H9 (cell line): Measurements from ENCODE around the gene NRXN2. TPM values are rescaled to one million over a fixed set of nuclear protein-coding genes. Genes with fewer than 3 reads are reported as not detected.

ENCODE experiments used
- DNase-seq: peaks from one replicate; pipeline ENCODE4 v3.0.0-alpha.2; 2017
- H2AFZ ChIP-seq: one replicate; pipeline ENCODE4 v1.6.1; 2013; ENCODE audit warnings: mild to moderate bottlenecking, low read length, control low read depth, moderate library complexity
- H2AK5ac ChIP-seq: 2 replicates; pipeline ENCODE4 v1.6.1; 2013; ENCODE audit warnings: low read length, control low read depth, mixed read lengths; ENCODE audit not compliant: insufficient read length
- H2BK120ac ChIP-seq: one replicate; pipeline ENCODE4 v1.6.1; 2013; ENCODE audit warnings: low read depth, mild to moderate bottlenecking, low read length, control low read depth, inconsistent platforms; ENCODE audit not compliant: poor library complexity, severe bottlenecking
- H2BK12ac ChIP-seq: 2 replicates; pipeline ENCODE4 v1.6.1; 2013; ENCODE audit warnings: low read length, control low read depth, mixed read lengths, low read depth; ENCODE audit not compliant: insufficient read length
- H2BK15ac ChIP-seq: 2 replicates; pipeline ENCODE4 v1.6.1; 2013; ENCODE audit warnings: low read depth, low read length, control low read depth
- H2BK20ac ChIP-seq: one replicate; pipeline ENCODE4 v1.6.1; 2013; ENCODE audit warnings: low read depth, mild to moderate bottlenecking, low read length, control low read depth, inconsistent platforms; ENCODE audit not compliant: poor library complexity, severe bottlenecking
- H2BK5ac ChIP-seq: 2 replicates; pipeline ENCODE4 v1.6.1; 2013; ENCODE audit warnings: low read length, control low read depth, mixed read lengths; ENCODE audit not compliant: insufficient read length
- H3K14ac ChIP-seq: 2 replicates; pipeline ENCODE4 v1.6.1; 2013; ENCODE audit warnings: low read length, control low read depth; ENCODE audit not compliant: insufficient read depth
- H3K18ac ChIP-seq: 2 replicates; pipeline ENCODE4 v1.6.1; 2013; ENCODE audit warnings: low read depth, mild to moderate bottlenecking, mixed read lengths, low read length, control low read depth; ENCODE audit not compliant: insufficient read length
- H3K23ac ChIP-seq: 2 replicates; pipeline ENCODE4 v1.6.1; 2013; ENCODE audit warnings: low read length, control low read depth, mixed read lengths, low read depth; ENCODE audit not compliant: insufficient read length
- H3K23me2 ChIP-seq: 2 replicates; pipeline ENCODE4 v1.6.1; 2013; ENCODE audit warnings: low read depth, mild to moderate bottlenecking, mixed read lengths, low read length, control low read depth; ENCODE audit not compliant: insufficient read length, poor library complexity, severe bottlenecking
- H3K27ac ChIP-seq: 2 replicates; pipeline ENCODE4 v1.5.1; 2013; ENCODE audit warnings: low read length, control low read depth, mixed read lengths, low read depth; ENCODE audit not compliant: insufficient read length
- H3K27me3 ChIP-seq: 2 replicates; pipeline ENCODE4 v1.6.1; 2013; ENCODE audit warnings: low read length, control low read depth, inconsistent platforms; ENCODE audit not compliant: insufficient read depth
- H3K4ac ChIP-seq: 2 replicates; pipeline ENCODE4 v1.6.1; 2013; ENCODE audit warnings: low read depth, mild to moderate bottlenecking, control low read depth, inconsistent platforms, low read length, moderate library complexity
- H3K4me1 ChIP-seq: 2 replicates; pipeline ENCODE4 v1.6.1; 2013; ENCODE audit warnings: low read length, control low read depth, inconsistent platforms; ENCODE audit not compliant: insufficient read depth
- H3K4me2 ChIP-seq: 2 replicates; pipeline ENCODE4 v1.6.1; 2013; ENCODE audit warnings: low read length, control low read depth, mixed read lengths; ENCODE audit not compliant: insufficient read length, insufficient read depth
- H3K56ac ChIP-seq: 2 replicates; pipeline ENCODE4 v1.6.1; 2013; ENCODE audit warnings: low read depth, mild to moderate bottlenecking, mixed read lengths, low read length, control low read depth; ENCODE audit not compliant: insufficient read length
- H3K79me1 ChIP-seq: 2 replicates; pipeline ENCODE4 v1.6.1; 2013; ENCODE audit warnings: low read depth, mild to moderate bottlenecking, moderate library complexity, low read length, control low read depth, inconsistent platforms; ENCODE audit not compliant: insufficient read depth, poor library complexity, severe bottlenecking
- H3K79me2 ChIP-seq: 2 replicates; pipeline ENCODE4 v1.6.1; 2013; ENCODE audit warnings: low read length, control low read depth, inconsistent platforms; ENCODE audit not compliant: insufficient read depth
- H3K9ac ChIP-seq: 2 replicates; pipeline ENCODE4 v1.6.1; 2013; ENCODE audit warnings: low read length, control low read depth, mixed read lengths; ENCODE audit not compliant: insufficient read length; ENCODE audit errors: extremely low read depth
- H3K9me3 ChIP-seq: one replicate; pipeline ENCODE4 v1.6.1; 2013; ENCODE audit warnings: low read depth, low read length, inconsistent platforms; ENCODE audit not compliant: control insufficient read depth
- H3T11ph ChIP-seq: one replicate; pipeline ENCODE4 v1.6.1; 2013; ENCODE audit warnings: mild to moderate bottlenecking, low read length, control low read depth, inconsistent platforms
- H4K20me1 ChIP-seq: one replicate; pipeline ENCODE4 v1.6.1; 2013; ENCODE audit not compliant: control insufficient read depth, insufficient read length, insufficient read depth
- H4K5ac ChIP-seq: 2 replicates; pipeline ENCODE4 v1.6.1; 2013; ENCODE audit warnings: low read depth, mild to moderate bottlenecking, mixed read lengths, low read length, control low read depth; ENCODE audit not compliant: insufficient read length
- H4K8ac ChIP-seq: replicated peaks from 2 replicates; pipeline ENCODE4 v1.6.1; 2013; ENCODE audit warnings: low read length, control low read depth, mixed read lengths, low read depth; ENCODE audit not compliant: insufficient read length
- H4K91ac ChIP-seq: 2 replicates; pipeline ENCODE4 v1.6.1; 2013; ENCODE audit warnings: low read depth, mild to moderate bottlenecking, moderate library complexity, mixed read lengths, low read length, control low read depth; ENCODE audit not compliant: insufficient read length
- H3K27ac Mint-ChIP-seq, 3 experiments: 2 replicates in 2 of 3; 3 replicates in 1 of 3; pipeline ENCODE4 v1.8.0; 2020 to 2021; ENCODE audit warnings: mixed read lengths in 3 of 3, mild to moderate bottlenecking in 1 of 3, moderate library complexity in 1 of 3
- H3K27me3 Mint-ChIP-seq: 2 replicates; pipeline ENCODE4 v1.8.0; 2021; ENCODE audit warnings: low read depth, mild to moderate bottlenecking, moderate library complexity, mixed read lengths
- H3K36me3 Mint-ChIP-seq, 3 experiments: 2 replicates in 2 of 3; 3 replicates in 1 of 3; pipeline ENCODE4 v1.8.0; 2020 to 2021; ENCODE audit warnings: low read depth in 3 of 3, mixed read lengths in 3 of 3; ENCODE audit not compliant: insufficient read depth in 1 of 3
- H3K4me1 Mint-ChIP-seq, 2 experiments: 2 replicates each; pipeline ENCODE4 v1.8.0; 2020; ENCODE audit warnings: mixed read lengths in 2 of 2
- H3K4me3 Mint-ChIP-seq, 2 experiments: 2 replicates in 1 of 2; 3 replicates in 1 of 2; pipeline ENCODE4 v1.8.0; 2020 to 2021; ENCODE audit warnings: mild to moderate bottlenecking in 2 of 2, mixed read lengths in 2 of 2, moderate library complexity in 1 of 2
- H3K9me3 Mint-ChIP-seq, 2 experiments: 2 replicates in 1 of 2; 3 replicates in 1 of 2; pipeline ENCODE4 v1.8.0; 2020; ENCODE audit warnings: mild to moderate bottlenecking in 2 of 2, mixed read lengths in 2 of 2, moderate library complexity in 1 of 2
- WGBS: extraction: QIAGEN DNeasy Blood & Tissue Kit; methylation state at CpG from one replicate; pipeline ENCODE4 v1.1.7; 2013; ENCODE audit warnings: missing lambda C conversion rate, low lambda C conversion rate, mixed read lengths; ENCODE audit not compliant: insufficient read length; ENCODE audit errors: extremely low coverage; 5-methylcytosine and 5-hydroxymethylcytosine counted together
- total RNA-seq: library from RNA; stranded (reverse); gene quantifications from 2 replicates; pipeline ENCODE4 v1.2.1, GENCODE V29; 2021
- TF ChIP-seq, protein P1 (sequence below): fragments of 200-600 bp; sonication (generic); conservative IDR thresholded peaks from 3 replicates; pipeline ENCODE4 v1.8.0; 2021; ENCODE audit warnings: antibody characterized with exemption, mild to moderate bottlenecking

The NRXN2 gene
- total RNA-seq, 1 experiment from 2014 or later, result 3.9 TPM

GRCh38 chr11:64728757-64729365 is 5.9 kb upstream of the NRXN2 start:
- no peak overlapping the region for H3T11ph ChIP-seq
- DNase-seq, result peak; percentile 20
- no peak overlapping the region for H3K4me2 ChIP-seq
- TF ChIP-seq, protein P1, sequence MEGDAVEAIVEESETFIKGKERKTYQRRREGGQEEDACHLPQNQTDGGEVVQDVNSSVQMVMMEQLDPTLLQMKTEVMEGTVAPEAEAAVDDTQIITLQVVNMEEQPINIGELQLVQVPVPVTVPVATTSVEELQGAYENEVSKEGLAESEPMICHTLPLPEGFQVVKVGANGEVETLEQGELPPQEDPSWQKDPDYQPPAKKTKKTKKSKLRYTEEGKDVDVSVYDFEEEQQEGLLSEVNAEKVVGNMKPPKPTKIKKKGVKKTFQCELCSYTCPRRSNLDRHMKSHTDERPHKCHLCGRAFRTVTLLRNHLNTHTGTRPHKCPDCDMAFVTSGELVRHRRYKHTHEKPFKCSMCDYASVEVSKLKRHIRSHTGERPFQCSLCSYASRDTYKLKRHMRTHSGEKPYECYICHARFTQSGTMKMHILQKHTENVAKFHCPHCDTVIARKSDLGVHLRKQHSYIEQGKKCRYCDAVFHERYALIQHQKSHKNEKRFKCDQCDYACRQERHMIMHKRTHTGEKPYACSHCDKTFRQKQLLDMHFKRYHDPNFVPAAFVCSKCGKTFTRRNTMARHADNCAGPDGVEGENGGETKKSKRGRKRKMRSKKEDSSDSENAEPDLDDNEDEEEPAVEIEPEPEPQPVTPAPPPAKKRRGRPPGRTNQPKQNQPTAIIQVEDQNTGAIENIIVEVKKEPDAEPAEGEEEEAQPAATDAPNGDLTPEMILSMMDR, result no peak
- H3K18ac ChIP-seq, result no peak overlapping the region
- no peak overlapping the region for H3K23ac ChIP-seq
- no peak overlapping the region for H3K56ac ChIP-seq
- H2BK12ac ChIP-seq, result no peak overlapping the region
- no peaks in the 10 kb centered on the region for H3K79me2 ChIP-seq
- H3K14ac ChIP-seq, result no peak overlapping the region
- H2BK120ac ChIP-seq, result no peak overlapping the region
- Mint-ChIP-seq H3K36me3 (peaks cover 8 to 10% (median 9%) of the 10 kb centered on the region in 3 experiments; a peak in 6 of 7 replicates), H3K27ac (no peak overlapping the region), H3K27me3 (peaks cover 17% of the 10 kb centered on the region), H3K9me3 (no peaks in the 10 kb centered on the region), H3K4me3 (no peak overlapping the region), H3K4me1 (peaks cover 40 to 56% of the 10 kb centered on the region in 2 experiments)
- H4K5ac ChIP-seq, result no peak overlapping the region
- H2AK5ac ChIP-seq, result no peak overlapping the region
- peaks cover 12% of the 10 kb centered on the region for H3K4me1 ChIP-seq
- no peaks in the 10 kb centered on the region for H3K9me3 ChIP-seq
- no peak overlapping the region for H2BK20ac ChIP-seq
- H3K79me1 ChIP-seq, result no peaks in the 10 kb centered on the region
- H2BK15ac ChIP-seq, result no peak overlapping the region
- H2BK5ac ChIP-seq, result no peak overlapping the region
- H3K4ac ChIP-seq, result no peak overlapping the region
- no peak overlapping the region for H3K9ac ChIP-seq
- no peak overlapping the region for H2AFZ ChIP-seq
- no peak overlapping the region for H3K27ac ChIP-seq
- no peak overlapping the region for H4K91ac ChIP-seq
- no peak overlapping the region for H4K8ac ChIP-seq
- no peaks in the 10 kb centered on the region for H3K27me3 ChIP-seq
- H3K23me2 ChIP-seq, result no peaks in the 10 kb centered on the region
- no peaks in the 10 kb centered on the region for H4K20me1 ChIP-seq
- no CpG with 5 or more reads among the region's 11 CpGs for WGBS
